Pulmonary artery endothelial cell (primary cell): Measurements from ENCODE around the gene ACADS. TPM values are rescaled to one million over a fixed set of nuclear protein-coding genes. Genes with fewer than 3 reads are reported as not detected.

Experiments
- DNase-seq: peaks from one replicate; pipeline ENCODE4 v3.0.0-alpha.2; 2011; ENCODE audit warnings: low read depth, low spot score
- total RNA-seq: library from RNA; depleted of rRNA; stranded (reverse); fragments of >200 nt; gene quantifications from 2 replicates; pipeline ENCODE4 v1.2.3, GENCODE V29; 2014

ACADS gene
- total RNA-seq: 12.0 and 17.9 TPM in 2 replicates

GRCh38 chr12:120725659-120726509 is at the start of gene ACADS:
Gene ACADS (plus strand): TSS chr12:120725826. CDS start chr12:120725886, 60 bp downstream.
- DNase-seq: peak; percentile 13

- DNase-seq: peak; percentile 35
These were observed 47.7 kb upstream of the ACADS start for GRCh38 chr12:120677765-120678473.

- DNase-seq: no peak
These were observed 47.1 kb upstream of the ACADS start for GRCh38 chr12:120678572-120678971.

- DNase-seq: no peak
These were observed 45.4 kb upstream of the ACADS start for GRCh38 chr12:120680165-120680738.

GRCh38 chr12:120684523-120684932 is 41.1 kb upstream of the ACADS start:
- no peak for DNase-seq

- no peak for DNase-seq
These were observed 40.1 kb upstream of the ACADS start for GRCh38 chr12:120685522-120685921.

- peak; percentile 92 for DNase-seq
These were observed 39.4 kb upstream of the ACADS start for GRCh38 chr12:120686151-120686689.

GRCh38 chr12:120686690-120687577 is 38.7 kb upstream of the ACADS start, which contains the start of gene MLEC:
Gene MLEC (plus strand): TSS chr12:120687149. CDS start chr12:120687297, 148 bp downstream.
- DNase-seq: peak; percentile 83

GRCh38 chr12:120687578-120688289 is 37.9 kb upstream of the ACADS start:
- no peak for DNase-seq

- DNase-seq: no peak
These were observed 37.0 kb upstream of the ACADS start for GRCh38 chr12:120688527-120689071.

- DNase-seq: no peak
These were observed 36.1 kb upstream of the ACADS start for GRCh38 chr12:120689397-120690082.

GRCh38 chr12:120690083-120690450 is 35.6 kb upstream of the ACADS start:
- DNase-seq: no peak

- DNase-seq: no peak
These were observed 34.6 kb upstream of the ACADS start for GRCh38 chr12:120690978-120691377.

GRCh38 chr12:120692524-120693033 is 33.0 kb upstream of the ACADS start:
- no peak for DNase-seq

- no peak for DNase-seq
These were observed 31.8 kb upstream of the ACADS start for GRCh38 chr12:120693848-120694247.

GRCh38 chr12:120696626-120697025 is 29.0 kb upstream of the ACADS start:
- no peak for DNase-seq

GRCh38 chr12:120697344-120697743 is 28.3 kb upstream of the ACADS start:
- DNase-seq: no peak

- no peak for DNase-seq
These were observed 27.0 kb upstream of the ACADS start for GRCh38 chr12:120698665-120699064.

- DNase-seq: no peak
These were observed 26.1 kb upstream of the ACADS start for GRCh38 chr12:120699553-120699952.
